Neuronal stem cell (in vitro differentiated cells): ENCODE data around the gene TMED10.

ENCODE experiments used
- DNase-seq: peaks from one replicate; pipeline ENCODE4 v3.0.0-alpha.2; 2013; ENCODE audit warnings: low spot score
- H2AFZ ChIP-seq: one replicate; pipeline ENCODE4 v1.6.1; 2013; ENCODE audit warnings: mild to moderate bottlenecking, low read length, inconsistent platforms
- H2AK5ac ChIP-seq: 2 replicates; pipeline ENCODE4 v1.6.1; 2013; ENCODE audit warnings: low read depth, mild to moderate bottlenecking, inconsistent platforms, low read length, moderate library complexity, mixed read lengths
- H2BK120ac ChIP-seq: 2 replicates; pipeline ENCODE4 v1.6.1; 2013; ENCODE audit warnings: low read depth, mild to moderate bottlenecking, inconsistent platforms, low read length, moderate library complexity, mixed read lengths
- H2BK12ac ChIP-seq: one replicate; pipeline ENCODE4 v1.6.1; 2013; ENCODE audit warnings: low read length, inconsistent platforms
- H2BK15ac ChIP-seq: 2 replicates; pipeline ENCODE4 v1.6.1; 2013; ENCODE audit warnings: mild to moderate bottlenecking, low read length, inconsistent platforms, mixed read lengths
- H2BK5ac ChIP-seq: one replicate; pipeline ENCODE4 v1.6.1; 2013; ENCODE audit warnings: inconsistent platforms, mild to moderate bottlenecking, low read length, moderate library complexity
- H3K14ac ChIP-seq: one replicate; pipeline ENCODE4 v1.6.1; 2013; ENCODE audit warnings: low read length, inconsistent platforms
- H3K18ac ChIP-seq: 2 replicates; pipeline ENCODE4 v1.6.1; 2013; ENCODE audit warnings: low read length, inconsistent platforms
- H3K23ac ChIP-seq: 2 replicates; pipeline ENCODE4 v1.6.1; 2013; ENCODE audit warnings: low read depth, mild to moderate bottlenecking, mixed read lengths, low read length, inconsistent platforms; ENCODE audit not compliant: poor library complexity
- H3K27ac ChIP-seq: replicated peaks from 3 replicates; pipeline ENCODE4 v1.5.1; 2013; ENCODE audit warnings: low read length, inconsistent platforms
- H3K27me3 ChIP-seq, 3 experiments: 2 replicates each; pipeline ENCODE4 v1.6.1; 2013; ENCODE audit warnings: low read length in 3 of 3, mild to moderate bottlenecking in 2 of 3, inconsistent platforms in 1 of 3, low read depth in 1 of 3, mixed read lengths in 1 of 3, moderate library complexity in 1 of 3; ENCODE audit not compliant: control insufficient read depth in 3 of 3, insufficient read depth in 3 of 3
- H3K36me3 ChIP-seq, 2 donors: replicated peaks in 1 of 2; 2 replicates each; pipeline ENCODE4 v1.6.1; 2013; ENCODE audit warnings: low read length in 2 of 2; ENCODE audit not compliant: control insufficient read depth in 2 of 2, insufficient read depth in 2 of 2
- H3K4ac ChIP-seq: 2 replicates; pipeline ENCODE4 v1.6.1; 2013; ENCODE audit warnings: inconsistent platforms, mild to moderate bottlenecking, low read length, moderate library complexity
- H3K4me1 ChIP-seq, 2 donors: 1 replicate in 1 of 2; 2 replicates in 1 of 2; pipeline ENCODE4 v1.6.1; 2013; ENCODE audit warnings: low read length in 2 of 2, low read depth in 1 of 2; ENCODE audit not compliant: control insufficient read depth in 2 of 2, insufficient read depth in 1 of 2
- H3K4me2 ChIP-seq: one replicate; pipeline ENCODE4 v1.6.1; 2013; ENCODE audit warnings: mild to moderate bottlenecking, low read length, inconsistent platforms; ENCODE audit not compliant: insufficient read depth, poor library complexity, severe bottlenecking
- H3K4me3 ChIP-seq, 2 donors: 2 replicates each; pipeline ENCODE4 v1.5.1; 2013; ENCODE audit warnings: low read length in 2 of 2, mild to moderate bottlenecking in 2 of 2, inconsistent platforms in 1 of 2, moderate library complexity in 1 of 2
- H3K79me1 ChIP-seq: one replicate; pipeline ENCODE4 v1.6.1; 2013; ENCODE audit warnings: low read depth, mild to moderate bottlenecking, inconsistent platforms, low read length, moderate library complexity
- H3K9ac ChIP-seq: one replicate; pipeline ENCODE4 v1.6.1; 2013; ENCODE audit warnings: mild to moderate bottlenecking, low read depth, low read length, inconsistent platforms; ENCODE audit not compliant: poor library complexity
- H3K9me3 ChIP-seq, 2 donors: replicated peaks in 1 of 2; 2 replicates each; pipeline versions ENCODE3 to v1.6.1; 2013; ENCODE audit warnings: low read length in 2 of 2, mild to moderate bottlenecking in 2 of 2, inconsistent platforms in 1 of 2, low read depth in 1 of 2, mixed read lengths in 1 of 2, moderate library complexity in 1 of 2; ENCODE audit not compliant: control insufficient read depth in 2 of 2, insufficient read depth in 1 of 2
- H4K8ac ChIP-seq: one replicate; pipeline ENCODE4 v1.6.1; 2013; ENCODE audit warnings: low read depth, mild to moderate bottlenecking, inconsistent platforms, low read length, moderate library complexity
- H4K91ac ChIP-seq: one replicate; pipeline ENCODE4 v1.6.1; 2013; ENCODE audit warnings: low read length, low read depth, mild to moderate bottlenecking, inconsistent platforms; ENCODE audit not compliant: poor library complexity
- WGBS, 2 donors: extraction: QIAGEN DNeasy Blood & Tissue Kit; methylation state at CpG; one replicate each; pipeline ENCODE4 v1.1.7; 2013; ENCODE audit warnings: missing lambda C conversion rate in 2 of 2, mixed read lengths in 1 of 2; ENCODE audit not compliant: insufficient read length in 2 of 2, insufficient replicate concordance in 1 of 2; ENCODE audit errors: extremely low coverage in 2 of 2; 5-methylcytosine and 5-hydroxymethylcytosine counted together

The TMED10 gene

GRCh38 chr14:75164809-75165208, 11.6 kb downstream of the TMED10 start:
- Histone ChIP-seq H2BK120ac (no peak overlapping the region), H3K18ac (no peak overlapping the region), H3K4me2 (no peak overlapping the region), H3K9ac (no peak overlapping the region), H3K27me3 (no peaks in the 10 kb centered on the region), H3K9me3 (no peaks in the 10 kb centered on the region), H3K79me1 (peaks cover 5% of the 10 kb centered on the region), H2AK5ac (no peak overlapping the region), H3K36me3 (peaks cover 2 to 6% of the 10 kb centered on the region in 2 donors), H4K8ac (no peak overlapping the region), H2AFZ (no peak overlapping the region), H3K4me1 (no peaks in the 10 kb centered on the region), H3K27ac (no peak overlapping the region), H3K4me3 (no peak overlapping the region), H2BK12ac (no peak overlapping the region), H3K14ac (no peak overlapping the region), H2BK15ac (no peak overlapping the region), H3K4ac (no peak overlapping the region), H3K23ac (no peak overlapping the region), H2BK5ac (no peak overlapping the region), H4K91ac (no peak overlapping the region)
- WGBS, 2 donors: no CpG with 5 or more reads among the region's 1 CpG
- DNase-seq: no peak

GRCh38 chr14:75163677-75164076, 12.7 kb downstream of the TMED10 start:
- Histone ChIP-seq H3K9me3 (no peaks in the 10 kb centered on the region), H3K36me3 (peaks cover 2 to 10% of the 10 kb centered on the region in 2 donors), H2BK12ac (no peak overlapping the region), H2AFZ (no peak overlapping the region), H3K4me2 (no peak overlapping the region), H3K79me1 (peaks cover 5% of the 10 kb centered on the region), H2BK5ac (no peak overlapping the region), H3K27ac (no peak overlapping the region), H3K18ac (no peak overlapping the region), H2BK120ac (no peak overlapping the region), H2BK15ac (no peak overlapping the region), H3K14ac (no peak overlapping the region), H3K23ac (no peak overlapping the region), H3K4me3 (no peak overlapping the region), H3K4me1 (no peaks in the 10 kb centered on the region), H3K9ac (no peak overlapping the region), H3K27me3 (no peaks in the 10 kb centered on the region), H3K4ac (no peak overlapping the region), H4K91ac (no peak overlapping the region), H2AK5ac (no peak overlapping the region), H4K8ac (no peak overlapping the region)
- no peak for DNase-seq
- WGBS, 2 donors: no CpG with 5 or more reads among the region's 2 CpGs

GRCh38 chr14:75162631-75163030, 13.8 kb downstream of the TMED10 start:
- Histone ChIP-seq H3K27me3 (no peaks in the 10 kb centered on the region), H2BK15ac (no peak overlapping the region), H3K9ac (no peak overlapping the region), H2BK5ac (no peak overlapping the region), H3K23ac (no peak overlapping the region), H3K4me1 (no peaks in the 10 kb centered on the region), H3K36me3 (peaks cover 2 to 10% of the 10 kb centered on the region in 2 donors), H3K9me3 (no peaks in the 10 kb centered on the region), H3K79me1 (peaks cover 5% of the 10 kb centered on the region), H3K4ac (no peak overlapping the region), H4K91ac (no peak overlapping the region), H3K4me2 (no peak overlapping the region), H2BK120ac (no peak overlapping the region), H3K4me3 (no peak overlapping the region), H3K18ac (no peak overlapping the region), H3K14ac (no peak overlapping the region), H2AK5ac (no peak overlapping the region), H4K8ac (no peak overlapping the region), H3K27ac (no peak overlapping the region), H2BK12ac (no peak overlapping the region), H2AFZ (no peak overlapping the region)
- WGBS, 2 donors: no CpG with 5 or more reads among the region's 3 CpGs
- no peak for DNase-seq

GRCh38 chr14:75158843-75159614, 17.4 kb downstream of the TMED10 start:
- no peak overlapping the region for H2BK12ac ChIP-seq
- no peak overlapping the region for H4K8ac ChIP-seq
- H3K18ac ChIP-seq: no peak overlapping the region
- no peak overlapping the region for H3K23ac ChIP-seq
- H2BK15ac ChIP-seq: no peak overlapping the region
- H3K27me3 ChIP-seq: no peaks in the 10 kb centered on the region
- DNase-seq: no peak
- no peak overlapping the region for H3K4me2 ChIP-seq
- H2AK5ac ChIP-seq: no peak overlapping the region
- H2BK5ac ChIP-seq: no peak overlapping the region
- H4K91ac ChIP-seq: no peak overlapping the region
- no peak overlapping the region for H2AFZ ChIP-seq
- H3K27ac ChIP-seq: no peak overlapping the region
- no peak overlapping the region for H3K4me3 ChIP-seq
- H3K36me3 ChIP-seq: peaks cover 2 to 10% of the 10 kb centered on the region in 2 donors
- peaks cover 7% of the 10 kb centered on the region for H3K79me1 ChIP-seq
- WGBS, 2 donors: no CpG with 5 or more reads among the region's 6 CpGs
- no peak overlapping the region for H3K4ac ChIP-seq
- H2BK120ac ChIP-seq: no peak overlapping the region
- H3K9me3 ChIP-seq: no peaks in the 10 kb centered on the region
- no peak overlapping the region for H3K14ac ChIP-seq
- no peak overlapping the region for H3K9ac ChIP-seq
- no peaks in the 10 kb centered on the region for H3K4me1 ChIP-seq
